Left kidney (tissue), 2 donors: ENCODE results near the gene B4GALT1. TPM values are rescaled to one million over a fixed set of nuclear protein-coding genes. Genes with fewer than 3 reads are reported as not detected.
"Not testable (repeated sequence)": the region's sequence is repeated elsewhere in the genome, so short reads cannot be mapped to it uniquely, and the experiment has no call there.

Experiments
- DNase-seq: peaks from one replicate; pipeline ENCODE4 v3.0.0-alpha.2; 2013
- polyA plus RNA-seq: library from polyadenylated mRNA; unstranded; fragments of 120-200 nt; gene quantifications from one replicate; pipeline ENCODE4 v1.2.1, GENCODE V29; 2013; ENCODE audit not compliant: insufficient read length

Gene B4GALT1
- polyA plus RNA-seq, 1 donor, result 146 TPM

GRCh38 chr9:33185858-33186257 lies 18.7 kb upstream of the B4GALT1 start:
- no peak for DNase-seq

GRCh38 chr9:33185406-33185805 lies 18.3 kb upstream of the B4GALT1 start:
- DNase-seq, result no peak

DNA sequence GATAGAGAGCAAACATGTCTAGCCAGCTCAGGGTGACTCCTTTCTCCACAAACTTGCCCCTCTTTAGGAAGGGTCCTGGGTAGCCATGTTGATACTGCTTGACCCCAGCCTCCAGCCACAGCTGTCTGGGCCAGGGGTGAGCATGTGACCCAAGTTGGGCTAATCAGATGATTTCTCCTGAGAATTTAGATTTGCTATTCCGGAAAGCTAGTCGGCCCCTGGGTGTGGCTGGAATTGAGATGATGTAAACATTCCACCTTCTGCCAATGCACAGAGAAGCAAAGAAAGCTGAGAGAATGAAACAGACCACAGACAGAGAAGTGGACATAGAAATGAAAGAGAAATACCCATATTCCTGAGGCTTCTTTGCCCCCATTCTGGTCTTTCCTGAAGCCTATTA lies 17.8 kb upstream of the B4GALT1 start:
- no peak for DNase-seq

DNA sequence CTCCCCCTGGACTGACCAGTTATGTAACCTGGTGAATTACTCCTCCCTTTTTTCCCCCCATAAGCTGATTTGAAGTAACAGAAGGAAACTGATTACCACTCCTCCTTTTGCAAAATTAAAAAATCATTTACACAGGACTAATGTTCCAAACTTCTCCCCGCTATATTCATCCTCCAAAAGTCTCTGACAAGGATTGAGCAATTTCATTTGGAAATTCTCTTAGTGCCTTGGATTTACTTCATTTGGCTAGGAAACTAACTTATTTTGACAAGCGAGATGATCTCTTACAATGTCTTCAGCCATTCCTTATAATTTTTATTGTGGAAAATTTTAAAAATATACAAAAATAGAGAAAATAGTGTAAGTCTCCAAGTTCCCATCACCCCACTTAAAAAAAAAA lies 15.4 kb upstream of the B4GALT1 start:
- DNase-seq, result no peak

- DNase-seq, result no peak
Measured at GRCh38 chr9:33180526-33181184, 13.5 kb upstream of the B4GALT1 start.

- no peak for DNase-seq
Measured at GRCh38 chr9:33178972-33179697, 12.0 kb upstream of the B4GALT1 start.

- DNase-seq, result no peak
Measured at GRCh38 chr9:33177639-33178038, 10.5 kb upstream of the B4GALT1 start.

DNA sequence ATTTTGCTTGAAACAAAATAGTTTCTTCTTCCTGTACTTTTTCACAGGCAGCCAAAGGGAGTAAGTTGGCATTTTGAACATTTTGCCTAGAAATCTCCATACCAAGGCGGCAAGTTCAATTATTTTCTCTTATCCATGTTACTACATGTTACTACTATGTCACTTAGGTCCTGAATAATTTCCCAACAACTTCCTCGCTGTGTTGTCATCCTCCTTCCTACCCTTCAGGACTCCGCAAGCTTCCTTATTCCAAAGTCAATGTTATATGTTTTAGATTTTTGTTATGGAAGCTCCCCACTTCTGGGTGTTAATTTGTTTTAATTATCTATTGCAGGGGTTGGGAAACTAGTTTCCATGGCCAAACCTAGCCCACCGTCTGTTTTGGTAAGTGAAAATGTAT lies 9.9 kb upstream of the B4GALT1 start:
- DNase-seq, result no peak

GRCh38 chr9:33175649-33176325 lies 8.7 kb upstream of the B4GALT1 start:
- no peak for DNase-seq

- DNase-seq, result no peak
Measured at GRCh38 chr9:33172256-33173238, 5.4 kb upstream of the B4GALT1 start.

GRCh38 chr9:33170464-33171415 lies 3.6 kb upstream of the B4GALT1 start:
- DNase-seq, result no peak

- no peak for DNase-seq
Measured at GRCh38 chr9:33168941-33169544, 1.9 kb upstream of the B4GALT1 start.

GRCh38 chr9:33167972-33168461 lies 881 bp upstream of the B4GALT1 start:
- no peak for DNase-seq

GRCh38 chr9:33166231-33167083 lies 679 bp downstream of the B4GALT1 start:
- no peak for DNase-seq

DNA sequence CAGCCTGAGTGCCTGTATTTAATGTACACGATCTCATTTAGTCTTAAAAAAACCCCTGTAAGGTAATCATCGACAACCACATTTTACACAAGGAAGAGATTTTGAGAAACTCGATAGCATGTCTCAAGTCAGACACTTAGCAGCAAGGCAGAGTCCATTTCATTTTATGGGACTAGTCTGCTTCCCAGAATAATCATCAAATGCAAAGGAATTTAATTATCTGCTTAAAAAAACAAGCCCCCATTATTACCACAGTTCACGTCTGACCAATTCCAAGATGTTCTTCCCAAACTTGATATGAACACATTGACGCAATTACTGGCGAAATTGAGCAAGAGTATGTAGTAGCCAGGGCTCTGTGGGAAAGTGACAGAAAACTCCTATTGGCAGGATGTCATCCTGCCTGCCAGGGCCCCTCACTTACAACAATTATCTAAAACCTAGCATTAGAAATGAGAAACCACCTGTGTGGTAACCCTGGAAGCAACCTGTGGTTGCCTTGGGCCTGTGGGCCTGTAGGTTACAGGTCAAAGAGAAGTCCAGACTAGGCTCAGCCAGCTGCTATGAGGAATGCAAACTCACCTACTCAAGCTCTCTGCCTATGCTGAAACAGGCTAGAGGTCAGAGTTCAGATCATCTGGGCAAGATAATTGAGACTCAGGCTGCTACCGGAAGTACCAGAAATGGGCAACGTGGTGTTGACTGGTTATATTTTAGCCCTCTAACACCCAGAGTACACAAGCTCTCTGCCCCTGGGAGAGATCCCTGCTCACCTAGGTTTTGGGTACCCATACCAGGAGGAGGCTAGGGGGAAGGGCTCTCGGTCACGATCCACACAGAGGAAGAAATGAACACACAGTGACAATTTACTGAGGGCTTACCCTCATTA lies 1.6 kb downstream of the B4GALT1 start:
- DNase-seq, result no peak

DNA sequence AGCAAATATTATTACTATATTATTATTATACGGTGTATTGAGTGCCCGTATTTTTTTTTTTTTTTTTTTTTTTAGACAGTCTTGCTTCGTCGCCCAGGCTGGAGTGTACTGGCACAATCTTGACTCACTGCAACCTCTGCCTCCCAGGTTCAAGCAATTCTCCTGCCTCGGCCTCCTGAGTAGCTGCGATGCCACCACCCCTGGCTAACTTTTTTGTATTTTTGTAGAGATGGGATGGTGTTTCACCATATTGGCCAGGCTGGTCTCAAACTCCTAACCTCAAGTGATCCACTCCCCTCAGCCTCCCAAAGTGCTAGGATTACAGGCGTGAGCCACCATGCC lies 2.2 kb downstream of the B4GALT1 start:
- not testable (repeated sequence) for DNase-seq

GRCh38 chr9:33164138-33164809 lies 2.9 kb downstream of the B4GALT1 start:
- DNase-seq, result no peak
